Smooth muscle cell (in vitro differentiated cells): ENCODE results near the gene TBX20. TPM values are rescaled to one million over a fixed set of nuclear protein-coding genes. Genes with fewer than 3 reads are reported as not detected.

Experiments
- DNase-seq: peaks from one replicate; lab custom pipeline; 2025; ENCODE audit not compliant: unreplicated experiment; lab: John Stamatoyannopoulos, UW
- H2AFZ ChIP-seq: fragments of 200-600 bp; sonication (generic); 2 replicates; pipeline ENCODE4 v1.6.0; 2016; ENCODE audit warnings: antibody characterized with exemption, low read depth, mild to moderate bottlenecking
- H3F3A ChIP-seq: fragments of 200-600 bp; sonication (generic); 2 replicates; pipeline ENCODE4 v1.6.0; 2017; ENCODE audit warnings: antibody characterized with exemption, low read depth
- H3K27ac ChIP-seq: fragments of 200-600 bp; sonication (generic); 2 replicates; pipeline ENCODE4 v1.5.1; 2016; ENCODE audit warnings: low read depth, mild to moderate bottlenecking
- H3K27me3 ChIP-seq: fragments of 200-600 bp; sonication (generic); 2 replicates; pipeline ENCODE4 v1.6.1; 2016; ENCODE audit warnings: low read depth, mild to moderate bottlenecking
- H3K36me3 ChIP-seq: fragments of 200-600 bp; sonication (generic); 2 replicates; pipeline ENCODE4 v1.5.1; 2016; ENCODE audit warnings: low read depth
- H3K4me1 ChIP-seq: fragments of 200-600 bp; sonication (generic); 2 replicates; pipeline ENCODE4 v1.5.1; 2016; ENCODE audit warnings: low read depth
- H3K4me2 ChIP-seq: fragments of 200-600 bp; sonication (generic); 2 replicates; pipeline ENCODE4 v1.6.0; 2016; ENCODE audit warnings: mild to moderate bottlenecking
- H3K4me3 ChIP-seq: fragments of 200-600 bp; sonication (generic); 2 replicates; pipeline ENCODE4 v1.5.1; 2016; ENCODE audit warnings: mild to moderate bottlenecking
- H3K79me2 ChIP-seq: fragments of 200-600 bp; sonication (generic); 2 replicates; pipeline ENCODE4 v1.6.0; 2016; ENCODE audit warnings: low read depth, mild to moderate bottlenecking
- H3K9ac ChIP-seq: fragments of 200-600 bp; sonication (generic); 2 replicates; pipeline ENCODE4 v1.6.0; 2016; ENCODE audit warnings: low read depth
- H3K9me3 ChIP-seq: fragments of 200-600 bp; sonication (generic); replicated peaks from 2 replicates; pipeline ENCODE4 v1.5.1; 2016; ENCODE audit warnings: low read depth
- H4K20me1 ChIP-seq: fragments of 200-600 bp; sonication (generic); 2 replicates; pipeline ENCODE4 v1.6.0; 2016; ENCODE audit warnings: low read depth
- WGBS: methylation state at CpG from one replicate; pipeline ENCODE4 v1.1.7; 2016; ENCODE audit warnings: low lambda C conversion rate; 5-methylcytosine and 5-hydroxymethylcytosine counted together
- polyA plus RNA-seq: library from polyadenylated mRNA; unstranded; fragments of >200 nt; fragmentation: Nextera tagmentation; extraction: Ambion mirVana; gene quantifications from 2 replicates; pipeline ENCODE4 v1.2.1, GENCODE V29; 2016
- total RNA-seq: library from RNA; depleted of rRNA; stranded (reverse); fragments of >200 nt; gene quantifications from 2 replicates; pipeline ENCODE4 v1.2.3, GENCODE V29; 2014
- TF ChIP-seq, protein P1 (sequence below): fragments of 200-600 bp; sonication (generic); IDR thresholded peaks from 2 replicates; pipeline ENCODE4 v1.5.1; 2017; ENCODE audit warnings: borderline replicate concordance, mild to moderate bottlenecking, antibody characterized with exemption; ENCODE audit not compliant: insufficient read depth, poor library complexity, severe bottlenecking

TBX20 gene
- total and polyA plus RNA-seq, 2 experiments from 2014 or later: 4.3 to 58.4 TPM

DNA sequence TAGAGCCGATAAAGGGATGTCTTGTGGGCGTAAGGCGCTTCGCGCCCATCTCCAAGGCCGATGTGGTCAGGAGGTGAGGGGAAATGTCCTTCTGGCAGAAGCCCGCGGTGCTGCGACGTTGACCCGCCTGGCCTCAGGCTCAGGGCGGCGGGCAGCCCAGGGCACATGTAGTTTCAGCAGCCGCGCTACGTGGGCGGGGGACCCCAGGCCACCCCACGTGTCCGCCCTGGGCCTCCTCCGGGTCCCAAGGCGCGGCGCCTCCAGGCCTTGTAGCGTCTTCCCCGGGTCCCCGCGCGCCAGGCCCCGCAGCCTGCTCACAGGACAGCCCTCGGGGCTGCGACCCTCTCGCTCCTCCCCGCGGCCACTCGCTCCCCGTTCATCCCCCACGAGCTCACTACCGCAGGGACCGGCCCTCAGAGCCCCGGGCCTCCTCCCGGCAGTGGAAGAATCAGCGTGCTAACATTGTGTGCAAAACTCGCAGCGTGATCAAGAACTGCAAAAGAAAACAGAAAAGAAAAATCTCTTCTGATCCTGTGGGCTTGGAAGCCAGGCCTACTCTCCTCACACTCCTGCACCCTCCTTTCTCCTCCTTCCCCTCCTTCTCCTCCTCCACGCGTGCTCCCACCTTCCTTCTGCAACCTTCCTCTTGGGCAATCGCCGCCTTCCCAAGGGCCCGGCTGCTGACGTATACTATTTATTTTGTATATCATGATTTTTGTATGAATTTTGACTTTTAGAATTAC, 4.4 kb upstream of the TBX20 start:
- no peak for DNase-seq

GRCh38 chr7:35257251-35258124, 3.6 kb upstream of the TBX20 start:
- Histone ChIP-seq H3F3A (peaks cover 10% of the 10 kb centered on the region), H3K79me2 (peaks cover 63% of the 10 kb centered on the region), H3K27me3 (peaks cover 19% of the 10 kb centered on the region), H4K20me1 (peaks cover 14% of the 10 kb centered on the region), H3K27ac (peak overlapping the region; percentile 95), H3K4me1 (peaks cover 7% of the 10 kb centered on the region), H3K4me3 (peak overlapping the region; percentile 74), H3K9ac (peak overlapping the region; percentile 81), H3K9me3 (no peaks in the 10 kb centered on the region), H3K4me2 (peak overlapping the region; percentile 86), H2AFZ (peak overlapping the region; percentile 83), H3K36me3 (no peaks in the 10 kb centered on the region)
- 3% methylated on average over 69 of the region's 69 CpGs for WGBS
- no peak for DNase-seq
- TF ChIP-seq, protein P1, sequence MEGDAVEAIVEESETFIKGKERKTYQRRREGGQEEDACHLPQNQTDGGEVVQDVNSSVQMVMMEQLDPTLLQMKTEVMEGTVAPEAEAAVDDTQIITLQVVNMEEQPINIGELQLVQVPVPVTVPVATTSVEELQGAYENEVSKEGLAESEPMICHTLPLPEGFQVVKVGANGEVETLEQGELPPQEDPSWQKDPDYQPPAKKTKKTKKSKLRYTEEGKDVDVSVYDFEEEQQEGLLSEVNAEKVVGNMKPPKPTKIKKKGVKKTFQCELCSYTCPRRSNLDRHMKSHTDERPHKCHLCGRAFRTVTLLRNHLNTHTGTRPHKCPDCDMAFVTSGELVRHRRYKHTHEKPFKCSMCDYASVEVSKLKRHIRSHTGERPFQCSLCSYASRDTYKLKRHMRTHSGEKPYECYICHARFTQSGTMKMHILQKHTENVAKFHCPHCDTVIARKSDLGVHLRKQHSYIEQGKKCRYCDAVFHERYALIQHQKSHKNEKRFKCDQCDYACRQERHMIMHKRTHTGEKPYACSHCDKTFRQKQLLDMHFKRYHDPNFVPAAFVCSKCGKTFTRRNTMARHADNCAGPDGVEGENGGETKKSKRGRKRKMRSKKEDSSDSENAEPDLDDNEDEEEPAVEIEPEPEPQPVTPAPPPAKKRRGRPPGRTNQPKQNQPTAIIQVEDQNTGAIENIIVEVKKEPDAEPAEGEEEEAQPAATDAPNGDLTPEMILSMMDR: no peak

More for the DNA sequence above, 4.4 kb upstream of the TBX20 start:
- Histone ChIP-seq H3K9ac (peak overlapping the region; percentile 81), H4K20me1 (peaks cover 6% of the 10 kb centered on the region), H3K79me2 (peaks cover 60% of the 10 kb centered on the region), H3K9me3 (no peaks in the 10 kb centered on the region), H3K36me3 (no peaks in the 10 kb centered on the region), H3K27ac (peak overlapping the region; percentile 95), H3K27me3 (peaks cover 19% of the 10 kb centered on the region), H3K4me3 (peak overlapping the region; percentile 74), H3K4me1 (peaks cover 7% of the 10 kb centered on the region), H3F3A (peaks cover 10% of the 10 kb centered on the region), H2AFZ (peak overlapping the region; percentile 83), H3K4me2 (peak overlapping the region; percentile 86)
- TF ChIP-seq, protein P1: no peak
- 6% methylated on average over 48 of the region's 50 CpGs for WGBS

DNA sequence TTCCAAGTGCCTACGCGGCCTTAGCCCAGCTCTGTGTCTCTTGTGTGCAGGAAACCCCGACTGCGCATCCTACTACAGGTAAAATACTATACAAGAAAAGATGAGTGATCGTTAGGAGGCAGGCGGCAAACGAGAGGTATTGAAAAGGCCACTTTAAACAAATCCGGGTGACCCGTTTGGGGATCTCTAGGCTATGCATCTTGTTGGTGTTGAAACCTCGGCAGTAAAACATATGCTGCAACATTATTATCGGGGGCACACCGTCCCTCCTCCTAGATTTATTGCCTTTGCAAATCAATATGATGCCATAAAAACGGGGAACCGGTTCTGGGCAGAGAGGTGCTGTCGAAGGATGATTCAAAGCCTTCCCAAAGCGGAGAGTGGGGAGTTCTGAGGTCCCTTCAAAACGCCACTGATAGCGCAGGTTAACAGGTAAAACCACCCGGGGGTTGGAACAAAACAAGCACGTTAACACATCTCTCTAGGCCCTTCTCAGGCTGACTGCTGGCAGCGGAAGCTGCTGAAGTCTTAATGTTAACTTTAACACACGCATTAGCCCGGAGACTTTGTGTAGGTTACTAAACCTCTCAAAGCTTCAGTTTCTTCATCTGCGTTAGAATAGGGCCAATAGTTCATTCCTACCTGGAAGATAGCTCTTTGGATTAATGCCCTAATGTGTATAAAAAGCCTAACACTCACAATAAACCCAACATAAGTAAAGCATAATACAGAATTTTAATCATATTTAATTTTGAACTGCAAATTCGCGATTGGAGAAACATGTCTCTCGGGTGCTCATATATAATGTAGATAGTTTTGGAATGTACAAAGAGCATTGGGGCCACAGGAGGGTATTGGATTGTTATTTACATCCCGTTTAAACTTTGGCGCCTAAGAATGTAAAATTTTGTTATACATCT, 2.6 kb upstream of the TBX20 start:
- no peaks in the 10 kb centered on the region for H3K36me3 ChIP-seq
- peak overlapping the region; percentile 86 for H3K4me2 ChIP-seq
- 5% methylated on average over 29 of the region's 29 CpGs for WGBS
- peaks cover 72% of the 10 kb centered on the region for H3K79me2 ChIP-seq
- H3K27ac ChIP-seq: peak overlapping the region; percentile 95
- peaks cover 10% of the 10 kb centered on the region for H3F3A ChIP-seq
- H3K9me3 ChIP-seq: no peaks in the 10 kb centered on the region
- peak overlapping the region; percentile 83 for H2AFZ ChIP-seq
- TF ChIP-seq, protein P1: no peak
- no peak for DNase-seq
- peak overlapping the region; percentile 74 for H3K4me3 ChIP-seq
- H4K20me1 ChIP-seq: peaks cover 23% of the 10 kb centered on the region
- peak overlapping the region; percentile 81 for H3K9ac ChIP-seq
- peaks cover 19% of the 10 kb centered on the region for H3K27me3 ChIP-seq
- peaks cover 7% of the 10 kb centered on the region for H3K4me1 ChIP-seq
